GM12872 (cell line): ENCODE data around the gene EAPP.

Experiments
- TF ChIP-seq, protein P1 (sequence below): IDR thresholded peaks from 3 replicates; pipeline ENCODE4 v1.5.1; 2011; ENCODE audit warnings: low read depth, mild to moderate bottlenecking, low read length, moderate library complexity; ENCODE audit not compliant: insufficient read depth

The EAPP gene

DNA sequence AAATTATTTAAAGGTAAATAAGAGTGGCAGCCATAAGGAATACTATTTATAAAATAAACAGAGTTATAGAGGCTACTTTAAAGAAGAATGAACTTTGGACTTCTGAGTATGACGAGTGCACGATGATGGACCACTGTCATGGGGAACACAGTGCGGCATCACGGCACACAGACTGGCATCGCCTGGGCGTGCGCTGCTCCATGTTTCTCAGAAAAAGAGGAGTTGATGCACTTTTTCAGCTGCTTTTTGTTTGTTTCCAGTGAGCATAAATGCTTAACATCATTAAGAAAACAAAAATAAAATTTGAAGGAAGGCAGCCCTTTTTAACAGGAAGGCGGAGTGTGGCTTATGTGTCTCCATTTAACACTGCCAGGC is 23.3 kb upstream of the EAPP start:
- TF ChIP-seq, protein P1, sequence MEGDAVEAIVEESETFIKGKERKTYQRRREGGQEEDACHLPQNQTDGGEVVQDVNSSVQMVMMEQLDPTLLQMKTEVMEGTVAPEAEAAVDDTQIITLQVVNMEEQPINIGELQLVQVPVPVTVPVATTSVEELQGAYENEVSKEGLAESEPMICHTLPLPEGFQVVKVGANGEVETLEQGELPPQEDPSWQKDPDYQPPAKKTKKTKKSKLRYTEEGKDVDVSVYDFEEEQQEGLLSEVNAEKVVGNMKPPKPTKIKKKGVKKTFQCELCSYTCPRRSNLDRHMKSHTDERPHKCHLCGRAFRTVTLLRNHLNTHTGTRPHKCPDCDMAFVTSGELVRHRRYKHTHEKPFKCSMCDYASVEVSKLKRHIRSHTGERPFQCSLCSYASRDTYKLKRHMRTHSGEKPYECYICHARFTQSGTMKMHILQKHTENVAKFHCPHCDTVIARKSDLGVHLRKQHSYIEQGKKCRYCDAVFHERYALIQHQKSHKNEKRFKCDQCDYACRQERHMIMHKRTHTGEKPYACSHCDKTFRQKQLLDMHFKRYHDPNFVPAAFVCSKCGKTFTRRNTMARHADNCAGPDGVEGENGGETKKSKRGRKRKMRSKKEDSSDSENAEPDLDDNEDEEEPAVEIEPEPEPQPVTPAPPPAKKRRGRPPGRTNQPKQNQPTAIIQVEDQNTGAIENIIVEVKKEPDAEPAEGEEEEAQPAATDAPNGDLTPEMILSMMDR: no peak

DNA sequence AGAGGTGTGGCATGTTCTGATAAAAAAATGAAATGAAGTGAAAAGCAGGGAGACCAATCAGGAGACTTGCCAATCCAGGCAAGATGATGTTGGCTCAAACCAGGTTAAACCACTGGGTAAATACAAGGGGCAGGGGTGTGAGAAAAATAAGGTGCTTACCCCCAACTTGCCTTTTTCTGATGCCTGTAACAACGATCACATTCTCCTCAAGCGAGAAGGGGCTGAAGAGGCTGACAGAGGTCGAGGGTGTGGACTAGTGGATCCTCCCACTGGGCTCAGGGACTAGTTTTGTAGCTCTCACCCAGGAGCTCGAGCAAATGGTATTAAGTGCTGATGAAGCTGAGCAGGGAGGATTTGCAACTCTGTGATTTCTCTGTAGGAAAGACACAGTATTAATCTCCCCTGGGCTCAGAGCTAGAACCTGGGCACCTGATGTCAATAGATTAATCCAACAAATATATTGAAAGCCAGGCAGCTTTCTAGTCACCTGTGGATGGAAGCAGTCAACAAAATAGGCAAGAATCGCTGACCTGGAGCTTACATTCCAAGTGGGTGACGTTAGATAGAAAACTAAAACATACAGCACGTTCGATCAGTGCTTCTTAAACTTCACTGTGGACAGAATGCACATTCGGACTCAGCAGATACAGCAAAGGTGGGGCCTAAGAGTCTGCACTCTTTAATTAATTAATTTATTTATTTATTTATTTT is 15.2 kb upstream of the EAPP start:
- TF ChIP-seq, protein P1: no peak

DNA sequence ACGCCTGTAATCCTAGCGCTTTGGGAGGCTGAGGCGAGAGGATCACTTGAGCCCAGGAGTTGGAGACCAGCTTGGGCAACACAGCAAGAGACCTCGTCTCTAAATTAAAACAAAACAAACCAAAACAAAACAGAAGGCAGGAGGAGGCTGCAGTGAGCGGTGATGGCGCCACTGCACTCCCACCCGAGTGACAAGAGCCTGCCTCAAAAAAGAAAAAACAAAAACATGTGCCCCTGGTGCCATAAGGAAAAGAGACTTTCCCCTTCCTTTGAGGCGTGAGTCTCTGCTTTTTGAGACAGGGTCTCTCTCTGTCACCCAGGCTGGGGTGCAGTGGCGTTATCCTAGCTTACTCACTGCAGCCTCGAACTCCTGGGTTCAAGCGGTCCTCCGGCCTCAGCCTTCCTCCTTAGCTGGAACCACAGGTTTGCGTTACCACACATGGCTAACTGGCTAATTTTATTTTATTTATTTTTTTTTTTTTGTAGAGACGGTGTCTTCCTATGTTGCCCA is 9.0 kb upstream of the EAPP start:
- TF ChIP-seq, protein P1: no peak

DNA sequence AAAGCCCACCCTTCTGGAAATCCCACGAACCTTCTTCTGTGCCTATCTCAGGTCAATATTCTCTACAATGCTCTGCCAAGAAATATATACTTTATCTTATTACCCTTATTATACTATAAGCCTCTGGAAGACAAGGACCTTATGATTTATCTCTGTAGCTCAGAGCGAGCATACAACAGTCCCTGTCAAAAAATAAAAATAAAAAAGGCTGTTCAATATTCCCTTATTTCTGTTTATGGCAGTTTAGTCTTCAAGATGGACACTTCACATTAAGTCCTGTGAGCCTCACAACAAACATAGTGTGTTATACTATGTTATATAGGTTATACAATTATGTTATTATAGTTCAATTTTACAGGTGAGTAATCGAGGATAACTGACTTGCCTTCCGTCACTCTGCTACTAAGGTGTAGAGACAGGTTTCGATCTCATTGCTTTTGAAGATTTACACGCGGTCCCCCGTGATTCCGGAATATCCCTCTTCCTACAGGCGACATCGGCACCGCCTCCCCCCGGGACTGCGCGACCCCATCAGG is 562 bp downstream of the EAPP start:
- TF ChIP-seq, protein P1: no peak

DNA sequence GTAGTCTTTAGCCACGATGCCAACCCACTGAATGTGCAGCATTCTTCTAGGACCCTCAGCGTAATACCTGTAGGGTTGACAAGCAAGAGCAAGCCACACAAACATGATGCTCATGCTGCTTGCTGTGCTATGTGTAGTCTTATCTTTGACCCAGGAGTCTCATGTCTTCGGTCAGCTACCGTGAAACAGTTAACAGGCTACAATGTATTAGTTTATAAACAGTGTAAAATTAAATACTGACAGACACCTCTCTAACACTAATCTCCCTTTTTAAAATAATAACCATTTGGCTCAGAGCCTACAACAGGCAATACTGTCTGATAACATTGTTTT is 1.9 kb downstream of the EAPP start:
- TF ChIP-seq, protein P1: no peak

DNA sequence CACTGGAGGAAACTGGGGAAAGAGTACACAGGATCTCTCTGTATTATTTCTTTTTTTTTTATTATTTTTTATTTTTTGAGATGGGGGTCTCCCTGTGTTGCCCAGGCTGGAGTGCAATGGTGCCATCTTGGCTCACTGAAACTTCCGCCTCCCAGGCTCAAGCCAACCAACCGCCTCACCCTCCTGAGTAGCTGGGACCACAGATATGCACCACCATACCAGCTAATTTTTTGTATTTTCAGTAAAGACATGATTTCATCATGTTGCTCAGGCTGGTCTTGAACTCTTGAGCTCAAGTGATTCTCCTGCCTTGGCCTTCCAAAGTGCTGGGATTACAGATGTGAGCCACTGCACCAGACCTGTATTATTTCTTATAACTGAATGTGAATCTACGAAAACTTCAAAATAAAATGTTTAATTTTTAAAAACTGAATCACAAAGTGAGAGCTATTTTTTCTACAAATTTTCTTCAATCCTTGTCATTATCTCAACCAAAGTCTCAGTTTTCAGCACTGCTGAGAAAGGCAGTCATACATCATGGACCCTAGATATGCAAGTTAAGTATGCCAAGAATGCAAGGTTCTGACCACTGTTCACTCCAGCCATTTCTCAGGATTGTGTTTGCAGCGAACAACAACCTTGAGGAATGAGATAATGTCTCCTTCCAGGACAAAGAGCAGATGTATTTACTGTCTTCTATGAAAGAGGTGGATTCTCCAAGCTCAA is 2.4 kb downstream of the EAPP start:
- TF ChIP-seq, protein P1: no peak

DNA sequence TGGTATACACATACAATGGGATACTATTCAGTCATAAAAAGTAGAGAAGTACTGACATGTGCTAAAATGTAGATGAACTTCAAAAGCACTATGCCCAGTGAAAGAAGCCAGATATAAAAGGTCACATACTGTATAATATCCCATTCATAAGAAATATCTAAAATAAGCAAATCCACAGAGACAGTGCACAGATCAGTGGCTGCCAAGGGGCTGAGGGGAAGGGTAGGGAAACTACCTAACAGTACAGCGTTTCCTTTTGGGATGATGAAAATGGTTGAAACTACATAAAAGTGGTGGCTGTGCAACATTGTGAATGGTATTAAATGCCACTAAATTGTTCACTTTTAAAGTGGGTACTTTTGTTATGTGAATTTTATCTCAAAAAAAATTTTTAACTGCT is 11.9 kb downstream of the EAPP start:
- TF ChIP-seq, protein P1: no peak
